ENCODE results near the gene ZBED1. TPM values are rescaled to one million over a fixed set of nuclear protein-coding genes. Genes with fewer than 3 reads are reported as not detected.

Gene ZBED1
- total and polyA plus RNA-seq, 4 donors, result 13.5 to 36.7 (median 32.0) TPM

- TF ChIP-seq CTCF (IDR thresholded peaks at IDR 0.05; ENCODE audit: control extremely low read depth, extremely low read depth), result no peak
- H3K9ac ChIP-seq (ENCODE audit: insufficient read depth in 1 of 2, low read length in 2 of 2), result no peak overlapping the region
- no peaks in the 10 kb centered on the region for H3K9me3 ChIP-seq (ENCODE audit: control insufficient read depth in 4 of 4, insufficient read depth in 3 of 4, low read length in 3 of 4)
- ATAC-seq (ENCODE audit: insufficient read depth, low FRiP score), result no peak
- no peak overlapping the region for H3K4me3 ChIP-seq
- peaks cover 0 to 2% (median 0%) of the 10 kb centered on the region in 4 donors for H3K36me3 ChIP-seq (ENCODE audit: control insufficient read depth in 4 of 4, insufficient read depth in 4 of 4, low read length in 4 of 4)
- WGBS, 2 donors, result 78 to 85% methylated on average over 5 of the region's 5 CpGs
- no peak for DNase-seq
- H3K4me1 ChIP-seq (ENCODE audit: control insufficient read depth in 5 of 5, insufficient read depth in 5 of 5, low read length in 5 of 5), result peaks cover 0 to 3% (median 0%) of the 10 kb centered on the region in 5 donors
- H3K27ac ChIP-seq (ENCODE audit: low read depth in 1 of 2, low read length in 1 of 2), result no peak overlapping the region
- H3K27me3 ChIP-seq (ENCODE audit: control insufficient read depth in 3 of 3, insufficient read depth in 3 of 3, low read length in 2 of 3), result no peaks in the 10 kb centered on the region
Measured at GRCh38 chrX:2450681-2451080, 50.1 kb downstream of the ZBED1 start.

DNA sequence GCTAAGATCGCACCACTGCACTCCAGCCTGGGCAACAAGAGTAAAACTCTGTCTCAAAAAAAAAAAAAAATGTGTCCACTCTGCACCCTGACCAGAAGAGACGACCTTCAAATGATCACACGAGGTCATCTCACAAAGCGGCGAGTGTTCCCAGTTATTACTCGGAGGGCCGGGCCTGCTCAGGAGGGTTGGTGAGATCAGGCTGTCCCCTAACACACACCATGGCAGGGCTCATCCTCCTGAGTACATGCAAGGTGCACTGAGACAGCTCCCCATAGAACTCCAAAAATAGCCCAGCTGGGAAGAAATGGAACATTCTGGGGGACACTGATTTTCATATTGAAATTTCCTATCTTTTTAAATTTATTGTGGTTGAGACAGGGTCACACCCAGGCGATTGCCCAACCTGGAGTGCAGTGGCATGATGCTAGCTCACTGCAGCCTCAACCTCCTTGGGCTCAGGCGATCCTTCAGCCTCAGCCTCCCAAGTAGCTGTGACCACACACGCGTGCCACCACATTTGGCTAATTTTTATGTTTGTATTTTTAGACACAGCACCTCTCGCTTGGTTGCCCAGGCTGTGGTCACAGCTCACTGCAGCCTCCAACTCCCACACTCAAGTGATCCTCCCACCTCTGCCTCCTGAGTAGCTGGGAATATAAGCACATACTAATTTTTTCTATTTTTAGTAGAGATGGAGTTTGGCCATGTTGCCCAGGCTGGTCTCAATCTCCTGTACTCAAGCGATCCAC lies 51.5 kb downstream of the ZBED1 start:
- DNase-seq (no peak), ATAC-seq (ENCODE audit: insufficient read depth, low FRiP score) (no peak)
- H3K9me3 ChIP-seq (ENCODE audit: control insufficient read depth in 4 of 4, insufficient read depth in 3 of 4, low read length in 3 of 4), result peaks cover 0 to under 1% (median 0%) of the 10 kb centered on the region in 4 donors
- peaks cover 0 to 2% (median 0%) of the 10 kb centered on the region in 4 donors for H3K36me3 ChIP-seq (ENCODE audit: control insufficient read depth in 4 of 4, insufficient read depth in 4 of 4, low read length in 4 of 4)
- H3K4me3 ChIP-seq, result no peak overlapping the region
- TF ChIP-seq CTCF (IDR thresholded peaks at IDR 0.05; ENCODE audit: control extremely low read depth, extremely low read depth), result no peak
- H3K4me1 ChIP-seq (ENCODE audit: control insufficient read depth in 5 of 5, insufficient read depth in 5 of 5, low read length in 5 of 5), result peaks cover 0 to 3% (median 0%) of the 10 kb centered on the region in 5 donors
- no peak overlapping the region for H3K27ac ChIP-seq (ENCODE audit: low read depth in 1 of 2, low read length in 1 of 2)
- H3K9ac ChIP-seq (ENCODE audit: insufficient read depth in 1 of 2, low read length in 2 of 2), result no peak overlapping the region
- 96% methylated on average over 13 of the region's 13 CpGs for WGBS, 2 donors
- no peaks in the 10 kb centered on the region for H3K27me3 ChIP-seq (ENCODE audit: control insufficient read depth in 3 of 3, insufficient read depth in 3 of 3, low read length in 2 of 3)

DNA sequence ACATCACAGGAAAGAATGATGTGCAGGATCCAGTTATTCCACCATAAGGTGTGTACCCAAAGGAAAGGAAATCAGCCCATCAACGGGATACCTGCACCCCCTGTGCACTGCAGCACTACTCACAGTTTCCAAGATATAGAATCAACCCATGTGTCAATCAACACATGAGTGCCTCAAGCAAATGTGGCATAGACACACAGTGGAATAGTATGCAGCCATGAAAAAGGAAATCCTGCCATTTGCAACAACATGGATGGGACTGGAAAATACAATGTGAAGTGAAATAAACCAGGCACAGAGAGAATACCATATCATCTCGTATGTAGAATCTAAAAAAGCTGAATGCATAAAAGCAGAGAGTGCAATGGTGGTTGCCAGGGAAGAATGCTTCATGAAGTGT lies 53.3 kb downstream of the ZBED1 start:
- peaks cover 0 to 2% (median 0%) of the 10 kb centered on the region in 4 donors for H3K36me3 ChIP-seq (ENCODE audit: control insufficient read depth in 4 of 4, insufficient read depth in 4 of 4, low read length in 4 of 4)
- 98 to 100% methylated on average over 2 of the region's 2 CpGs for WGBS, 2 donors
- H3K4me3 ChIP-seq, result no peak overlapping the region
- DNase-seq (no peak), ATAC-seq (ENCODE audit: insufficient read depth, low FRiP score) (no peak)
- no peak overlapping the region for H3K27ac ChIP-seq (ENCODE audit: low read depth in 1 of 2, low read length in 1 of 2)
- TF ChIP-seq CTCF (IDR thresholded peaks at IDR 0.05; ENCODE audit: control extremely low read depth, extremely low read depth), result no peak
- H3K4me1 ChIP-seq (ENCODE audit: control insufficient read depth in 5 of 5, insufficient read depth in 5 of 5, low read length in 5 of 5), result peaks cover 0 to 3% (median 0%) of the 10 kb centered on the region in 5 donors
- H3K27me3 ChIP-seq (ENCODE audit: control insufficient read depth in 3 of 3, insufficient read depth in 3 of 3, low read length in 2 of 3), result no peaks in the 10 kb centered on the region
- H3K9me3 ChIP-seq (ENCODE audit: control insufficient read depth in 4 of 4, insufficient read depth in 3 of 4, low read length in 3 of 4), result peaks cover 0 to 1% (median 0%) of the 10 kb centered on the region in 4 donors
- no peak overlapping the region for H3K9ac ChIP-seq (ENCODE audit: insufficient read depth in 1 of 2, low read length in 2 of 2)

Data from lung (tissue), 12 donors.